ENCODE results near the gene POR. TPM values are rescaled to one million over a fixed set of nuclear protein-coding genes. Genes with fewer than 3 reads are reported as not detected.
A peak's percentile ranks its signal among the peaks of the same experiment; 100 is the strongest.

Gene POR
- total RNA-seq, 1 donor from 2014 or later: 74.0 TPM

DNA sequence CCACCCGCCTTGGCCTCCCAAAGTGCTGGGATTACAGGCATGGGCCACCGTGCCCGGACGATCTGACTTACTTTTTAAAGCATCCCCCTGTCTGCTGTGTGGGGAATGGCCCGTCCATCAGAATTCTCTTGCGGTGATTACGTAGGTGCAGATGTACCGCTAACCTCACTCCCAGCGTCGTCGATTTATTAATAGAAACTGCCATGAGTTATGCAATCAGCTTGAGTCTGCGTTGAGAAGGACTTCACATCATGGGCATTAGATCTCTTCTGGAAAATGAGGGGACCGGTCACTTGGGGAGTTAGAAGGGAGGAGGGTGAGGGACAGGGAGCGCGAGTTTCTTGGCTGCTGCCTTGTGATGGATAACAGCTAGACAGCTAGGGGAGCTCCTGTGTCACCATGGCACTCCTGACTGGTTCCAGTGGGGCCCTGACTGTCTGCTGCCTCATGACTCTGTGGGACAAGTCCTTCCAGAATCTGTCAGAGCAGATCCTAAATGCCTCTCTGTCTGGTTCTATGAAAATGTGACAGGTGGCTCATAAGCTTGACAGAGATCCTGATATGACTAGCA lies 35.2 kb downstream of the POR start:
- TF ChIP-seq CTCF (IDR thresholded peaks at IDR 0.05; ENCODE audit: insufficient read depth, low read length, poor library complexity, severe bottlenecking): no peak
- Histone ChIP-seq H3K27me3 (ENCODE audit: control insufficient read depth, insufficient read depth, low read length) (no peaks in the 10 kb centered on the region), H3K36me3 (ENCODE audit: control insufficient read depth, insufficient read depth, low read length) (no peaks in the 10 kb centered on the region), H3K4me3 (ENCODE audit: low read depth, low read length) (no peak overlapping the region)
- no peak for DNase-seq (ENCODE audit: low read depth)

DNA sequence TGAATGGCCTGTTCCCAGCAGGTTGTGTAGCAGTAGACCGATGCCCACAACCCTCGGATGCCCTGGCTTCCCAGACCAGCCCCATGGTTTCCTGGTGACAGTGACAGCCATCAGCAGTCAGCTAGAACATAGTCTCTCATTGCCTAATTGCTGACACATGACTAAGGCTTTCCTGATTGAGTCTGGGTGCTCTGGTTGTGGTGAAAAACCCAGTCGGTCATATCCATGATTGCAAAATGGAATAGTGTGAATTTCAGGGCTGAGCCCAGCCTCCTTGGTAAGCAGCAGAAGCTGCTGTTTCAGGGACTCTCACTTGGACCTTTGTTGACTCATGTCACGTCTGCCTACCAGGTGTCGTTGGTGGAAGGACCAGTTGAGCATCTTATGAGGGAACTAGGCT lies 36.6 kb downstream of the POR start:
- Histone ChIP-seq H3K36me3 (ENCODE audit: control insufficient read depth, insufficient read depth, low read length) (no peaks in the 10 kb centered on the region), H3K27me3 (ENCODE audit: control insufficient read depth, insufficient read depth, low read length) (no peaks in the 10 kb centered on the region), H3K4me3 (ENCODE audit: low read depth, low read length) (no peak overlapping the region)
- no peak for TF ChIP-seq CTCF (IDR thresholded peaks at IDR 0.05; ENCODE audit: insufficient read depth, low read length, poor library complexity, severe bottlenecking)
- DNase-seq (ENCODE audit: low read depth): peak; percentile 68

- TF ChIP-seq CTCF (IDR thresholded peaks at IDR 0.05; ENCODE audit: insufficient read depth, low read length, poor library complexity, severe bottlenecking): no peak
- DNase-seq (ENCODE audit: low read depth): no peak
- no peaks in the 10 kb centered on the region for H3K36me3 ChIP-seq (ENCODE audit: control insufficient read depth, insufficient read depth, low read length)
Measured at GRCh38 chr7:75953431-75953830, 38.5 kb downstream of the POR start.

DNA sequence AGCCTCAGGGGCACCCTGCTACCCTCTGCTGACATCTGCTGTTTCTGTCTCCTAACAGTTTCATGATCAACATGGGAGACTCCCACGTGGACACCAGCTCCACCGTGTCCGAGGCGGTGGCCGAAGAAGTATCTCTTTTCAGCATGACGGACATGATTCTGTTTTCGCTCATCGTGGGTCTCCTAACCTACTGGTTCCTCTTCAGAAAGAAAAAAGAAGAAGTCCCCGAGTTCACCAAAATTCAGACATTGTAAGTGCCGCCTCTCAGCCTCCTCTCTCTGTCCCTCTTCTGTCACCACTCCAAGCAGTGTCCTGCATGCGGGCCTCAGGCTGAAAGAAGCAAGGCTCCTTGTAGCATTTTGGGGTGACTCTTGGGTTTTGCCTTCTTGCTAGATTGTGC lies 39.0 kb downstream of the POR start:
- Histone ChIP-seq H3K36me3 (ENCODE audit: control insufficient read depth, insufficient read depth, low read length) (no peaks in the 10 kb centered on the region), H3K4me3 (ENCODE audit: low read depth, low read length) (no peak overlapping the region), H3K27me3 (ENCODE audit: control insufficient read depth, insufficient read depth, low read length) (no peaks in the 10 kb centered on the region)
- DNase-seq (ENCODE audit: low read depth): no peak
- TF ChIP-seq CTCF (IDR thresholded peaks at IDR 0.05; ENCODE audit: insufficient read depth, low read length, poor library complexity, severe bottlenecking): no peak

More at GRCh38 chr7:75953431-75953830, 38.5 kb downstream of the POR start:
- Histone ChIP-seq H3K4me3 (ENCODE audit: low read depth, low read length) (no peak overlapping the region), H3K27me3 (ENCODE audit: control insufficient read depth, insufficient read depth, low read length) (no peaks in the 10 kb centered on the region)

DNA sequence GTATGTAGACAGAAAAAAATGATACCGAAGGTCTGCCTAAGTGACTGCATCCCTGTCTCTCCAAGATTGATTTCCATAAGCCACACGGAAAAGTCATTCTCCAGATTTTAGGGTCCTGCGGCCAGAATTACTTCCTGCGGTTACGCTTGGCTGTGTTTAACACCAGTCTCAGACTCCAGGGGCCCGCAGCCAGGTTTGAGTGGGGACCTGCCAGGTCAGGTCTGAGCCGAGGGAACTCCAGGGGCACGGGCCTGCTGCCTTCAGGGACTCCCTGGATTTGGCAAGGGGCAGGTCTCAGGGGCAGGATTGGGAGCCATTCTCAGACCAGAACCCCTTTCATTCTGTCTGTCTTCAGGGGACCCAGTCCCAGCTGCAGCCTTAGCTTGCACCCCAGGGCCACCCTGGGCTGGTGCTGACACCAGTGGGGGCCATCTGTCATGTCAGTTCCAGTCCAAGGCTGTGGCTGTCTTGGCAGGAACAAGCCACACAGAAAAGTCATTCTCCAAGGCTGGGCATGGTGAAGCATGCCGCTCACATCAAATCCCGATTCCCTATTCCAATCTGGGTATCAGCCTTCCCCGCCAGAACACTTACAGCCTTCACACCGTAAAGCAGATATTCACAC lies 40.5 kb downstream of the POR start:
- TF ChIP-seq CTCF (IDR thresholded peaks at IDR 0.05; ENCODE audit: insufficient read depth, low read length, poor library complexity, severe bottlenecking): no peak
- Histone ChIP-seq H3K4me3 (ENCODE audit: low read depth, low read length) (no peak overlapping the region), H3K27me3 (ENCODE audit: control insufficient read depth, insufficient read depth, low read length) (no peaks in the 10 kb centered on the region), H3K36me3 (ENCODE audit: control insufficient read depth, insufficient read depth, low read length) (no peaks in the 10 kb centered on the region)
- DNase-seq (ENCODE audit: low read depth): no peak
